Liver (tissue), 9 donors: ENCODE results near the gene DHDH. TPM values are rescaled to one million over a fixed set of nuclear protein-coding genes. Genes with fewer than 3 reads are reported as not detected.
"Not testable (repeated sequence)": the region's sequence is repeated elsewhere in the genome, so short reads cannot be mapped to it uniquely, and the experiment has no call there.

Experiments
- DNase-seq: peaks from one replicate; pipeline ENCODE4 v3.0.0-alpha.2; 2017; ENCODE audit warnings: low spot score
- H3K27ac ChIP-seq, 2 donors: one replicate each; pipeline ENCODE4 v1.7.0; 2013; ENCODE audit warnings: inconsistent platforms in 2 of 2, low read length in 2 of 2, control low read depth in 1 of 2, low read depth in 1 of 2, mild to moderate bottlenecking in 1 of 2
- H3K27me3 ChIP-seq, 4 donors: one replicate each; pipeline versions ENCODE4 v1.6.1 to v1.7.0; 2013; ENCODE audit warnings: low read length in 3 of 4, inconsistent platforms in 1 of 4, mild to moderate bottlenecking in 1 of 4, moderate library complexity in 1 of 4; ENCODE audit not compliant: control insufficient read depth in 4 of 4, insufficient read depth in 4 of 4
- H3K36me3 ChIP-seq, 4 donors: one replicate each; pipeline versions ENCODE4 v1.6.1 to v1.7.0; 2013; ENCODE audit warnings: low read length in 3 of 4, mild to moderate bottlenecking in 3 of 4, low read depth in 1 of 4, moderate library complexity in 1 of 4; ENCODE audit not compliant: control insufficient read depth in 4 of 4, insufficient read depth in 3 of 4
- H3K4me1 ChIP-seq, 4 donors: one replicate each; pipeline versions ENCODE4 v1.6.1 to v1.7.0; 2013; ENCODE audit warnings: low read length in 3 of 4, mild to moderate bottlenecking in 3 of 4, moderate library complexity in 1 of 4; ENCODE audit not compliant: control insufficient read depth in 4 of 4, insufficient read depth in 4 of 4
- H3K4me3 ChIP-seq, 3 donors: one replicate each; pipeline versions ENCODE4 v1.6.1 to v1.7.0; 2013; ENCODE audit warnings: low read length in 3 of 3, control low read depth in 1 of 3, low read depth in 1 of 3, mild to moderate bottlenecking in 1 of 3
- H3K9ac ChIP-seq, 2 donors: one replicate each; pipeline ENCODE4 v1.7.0; 2013; ENCODE audit warnings: low read length in 2 of 2, mild to moderate bottlenecking in 2 of 2, moderate library complexity in 2 of 2, control low read depth in 1 of 2, low read depth in 1 of 2
- H3K9me3 ChIP-seq, 4 donors: one replicate each; pipeline versions ENCODE4 v1.6.1 to v1.7.0; 2013; ENCODE audit warnings: low read length in 3 of 4; ENCODE audit not compliant: control insufficient read depth in 4 of 4
- EGR1 ChIP-seq, 2 donors: IDR thresholded peaks; 2 replicates each; pipeline ENCODE4 v1.6.1; 2016 to 2018; ENCODE audit warnings: antibody characterized with exemption in 2 of 2, low read depth in 2 of 2
- GABPA ChIP-seq, 2 donors: IDR thresholded peaks in 1 of 2; conservative IDR thresholded peaks in 1 of 2; 2 replicates each; pipeline ENCODE4 v1.6.1; 2016; ENCODE audit warnings: antibody characterized with exemption in 2 of 2, mild to moderate bottlenecking in 1 of 2, moderate library complexity in 1 of 2
- HNF4A ChIP-seq, 2 donors: conservative IDR thresholded peaks; 2 replicates each; pipeline ENCODE4 v1.6.1; 2016; ENCODE audit warnings: antibody characterized with exemption in 2 of 2, mild to moderate bottlenecking in 2 of 2
- HNF4G ChIP-seq: IDR thresholded peaks from 2 replicates; pipeline ENCODE4 v1.6.1; 2016; ENCODE audit warnings: antibody characterized with exemption
- NR2F2 ChIP-seq: IDR thresholded peaks from 2 replicates; pipeline ENCODE4 v1.6.1; 2016; ENCODE audit warnings: antibody characterized with exemption
- RAD21 ChIP-seq, 2 donors: IDR thresholded peaks; 2 replicates each; pipeline ENCODE4 v1.6.1; 2016; ENCODE audit warnings: antibody characterized with exemption in 2 of 2, mild to moderate bottlenecking in 2 of 2
- SP1 ChIP-seq: IDR thresholded peaks from 2 replicates; pipeline ENCODE4 v1.6.1; 2018; ENCODE audit warnings: antibody characterized with exemption, mild to moderate bottlenecking
- TAF1 ChIP-seq: conservative IDR thresholded peaks from 2 replicates; pipeline ENCODE4 v1.6.1; 2016; ENCODE audit warnings: antibody characterized with exemption, mild to moderate bottlenecking
- YY1 ChIP-seq: IDR thresholded peaks from 2 replicates; pipeline ENCODE4 v1.6.1; 2016; ENCODE audit warnings: antibody characterized with exemption, mild to moderate bottlenecking
- WGBS: extraction: QIAGEN DNeasy Blood & Tissue Kit; methylation state at CpG from one replicate; pipeline ENCODE4 v1.1.7; 2013; 5-methylcytosine and 5-hydroxymethylcytosine counted together
- polyA plus RNA-seq, 2 donors: library from polyadenylated mRNA; stranded (reverse) in 1 of 2; unstranded in 1 of 2; fragments of 200-250 nt in 1 of 2; fragments of >200 nt in 1 of 2; fragmentation: Nextera tagmentation in 1 of 2; extraction: Ambion mirVana in 1 of 2; gene quantifications; one replicate each; pipeline versions ENCODE4 v1.2.1 to v1.2.3, GENCODE V29; 2013 to 2015
- total RNA-seq, 2 donors: library from RNA; depleted of rRNA; stranded (reverse); fragments of >200 nt; gene quantifications; one replicate each; pipeline ENCODE4 v1.2.3, GENCODE V29; 2014
- TF ChIP-seq, protein P1 (sequence below): IDR thresholded peaks from 2 replicates; pipeline ENCODE4 v1.6.1; 2016; ENCODE audit warnings: antibody characterized with exemption
- TF ChIP-seq, protein P2 (sequence below): fragments of 150-350 bp; IDR thresholded peaks from 2 replicates; pipeline ENCODE4 v1.5.1; 2017; ENCODE audit warnings: improper control_type of control experiment, low read depth, low read length; ENCODE audit not compliant: missing input control
- TF ChIP-seq, protein P3 (sequence below): IDR thresholded peaks from 2 replicates; pipeline ENCODE4 v1.6.1; 2016; ENCODE audit warnings: antibody characterized with exemption
- TF ChIP-seq, protein P4 (sequence below): IDR thresholded peaks from 2 replicates; pipeline ENCODE4 v1.6.1; 2016; ENCODE audit warnings: antibody characterized with exemption
- donor health status: healthy.
- donor health status: healthy.
- donor health status: healthy.
- donor health status: healthy.
- donor health status: healthy.

DHDH gene
- total and polyA plus RNA-seq, 4 donors, result 0.16 to 1.3 TPM; not detected in 2

DNA sequence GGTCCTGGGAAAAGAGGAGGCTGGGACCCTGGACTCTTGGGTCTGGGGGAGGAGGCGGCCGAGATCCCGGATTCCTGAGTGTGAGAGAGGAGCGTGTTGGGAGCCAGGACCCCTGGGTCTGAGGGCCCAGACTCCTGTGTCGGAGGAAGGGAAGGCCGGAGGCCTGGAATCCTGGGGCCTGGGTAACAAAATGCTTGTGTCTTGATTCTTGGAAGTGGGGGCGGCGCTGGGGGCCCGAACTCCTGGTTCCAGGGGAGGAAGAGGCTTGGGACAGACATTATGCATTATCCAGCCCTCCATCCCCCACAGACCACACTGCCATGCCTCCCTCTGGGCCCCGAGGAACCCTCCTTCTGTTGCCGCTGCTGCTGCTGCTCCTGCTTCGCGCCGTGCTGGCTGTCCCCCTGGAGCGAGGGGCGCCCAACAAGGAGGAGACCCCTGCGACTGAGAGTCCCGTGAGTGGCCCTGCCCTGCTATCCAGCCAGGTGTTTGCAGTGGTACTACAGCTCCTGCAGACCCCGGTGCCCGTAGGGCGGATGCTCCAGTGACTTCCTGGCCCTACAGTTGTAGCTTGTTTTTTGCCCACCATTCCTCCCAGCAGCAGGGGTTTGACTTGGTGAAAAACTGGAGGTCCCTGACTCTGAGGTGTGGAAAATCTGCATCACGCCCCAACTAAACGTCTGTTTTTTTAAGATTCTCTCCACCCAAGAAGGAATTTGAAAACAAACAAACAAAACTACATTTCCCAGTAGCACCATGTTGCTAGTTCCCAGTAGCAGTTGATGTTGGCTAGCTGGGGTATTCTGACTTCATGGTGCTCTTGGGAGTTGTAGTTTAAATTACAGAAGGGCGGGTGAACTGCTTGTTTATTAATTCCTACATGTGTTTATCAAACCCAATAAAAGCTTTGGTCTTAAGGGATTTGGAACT is 32.8 kb upstream of the DHDH start:
- Histone ChIP-seq H3K36me3 (peaks cover 0 to 12% (median 10%) of the 10 kb centered on the region in 4 donors), H3K9me3 (no peaks in the 10 kb centered on the region), H3K27ac (peak overlapping the region; percentile 74 to 77), H3K4me1 (peaks cover 3 to 27% (median 16%) of the 10 kb centered on the region in 4 donors), H3K4me3 (peak overlapping the region; percentile 66 to 92 (median 69)), H3K27me3 (no peaks in the 10 kb centered on the region), H3K9ac (peak overlapping the region; percentile 79 to 90)
- TF ChIP-seq HNF4G, result no peak
- TF ChIP-seq GABPA (IDR thresholded peaks at IDR 0.05 in 1 of 2, conservative IDR thresholded peaks at IDR 0.05 in 1 of 2), result peak in 1 of 2 donors; percentile 44
- no peak for DNase-seq
- WGBS, result 14% methylated on average over 24 of the region's 24 CpGs

DNA sequence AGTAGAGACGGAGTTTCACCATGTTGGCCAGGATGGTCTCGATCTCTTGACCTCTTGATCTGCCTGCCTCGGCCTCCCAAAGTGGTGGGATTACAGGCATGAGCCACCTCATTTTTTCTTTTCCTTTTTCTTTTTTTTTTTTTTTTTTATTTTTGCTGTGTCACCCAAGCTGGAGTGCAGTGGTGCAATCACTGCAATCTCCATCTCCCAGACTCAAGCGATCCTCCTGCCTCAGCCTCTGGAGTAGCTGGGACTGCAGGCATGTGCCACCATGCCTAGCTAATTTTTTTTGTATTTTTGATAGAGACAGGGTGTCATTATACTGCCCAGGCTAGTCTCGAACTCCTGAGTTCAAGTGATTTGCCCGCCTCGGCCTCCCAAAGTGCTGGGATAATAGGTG is 31.2 kb upstream of the DHDH start:
- DNase-seq, H3K9me3 ChIP-seq, H3K27ac ChIP-seq, H3K4me3 ChIP-seq, H3K27me3 ChIP-seq, H3K9ac ChIP-seq: not testable (repeated sequence)
- peaks cover 5 to 32% (median 17%) of the 10 kb centered on the region in 4 donors for H3K4me1 ChIP-seq
- peaks cover 0 to 12% (median 11%) of the 10 kb centered on the region in 4 donors for H3K36me3 ChIP-seq
- 95% methylated on average over 7 of the region's 7 CpGs for WGBS

DNA sequence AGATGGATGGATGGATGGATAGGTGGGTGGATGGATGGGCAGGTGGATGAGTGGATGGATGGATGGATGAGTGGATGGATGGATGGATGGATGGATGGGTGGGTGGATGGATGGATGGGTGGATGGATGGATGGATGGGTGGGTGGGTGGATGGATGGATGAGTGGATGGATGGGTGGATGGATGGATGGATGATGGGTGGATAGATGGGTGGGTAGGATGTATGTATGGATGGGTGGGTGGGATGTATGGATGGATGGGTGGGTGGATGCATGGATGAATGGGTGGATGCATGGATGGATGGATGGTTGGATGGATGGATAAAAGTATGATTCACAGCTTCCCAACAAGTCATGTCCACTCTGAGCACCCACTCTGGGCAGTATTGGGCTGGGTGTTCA is 29.7 kb upstream of the DHDH start:
- DNase-seq, H3K9me3 ChIP-seq, H3K27me3 ChIP-seq, H3K27ac ChIP-seq, H3K4me3 ChIP-seq, H3K9ac ChIP-seq: not testable (repeated sequence)
- Histone ChIP-seq H3K36me3 (peaks cover 0 to 12% (median 11%) of the 10 kb centered on the region in 4 donors), H3K4me1 (peaks cover 11 to 44% (median 27%) of the 10 kb centered on the region in 4 donors)

DNA sequence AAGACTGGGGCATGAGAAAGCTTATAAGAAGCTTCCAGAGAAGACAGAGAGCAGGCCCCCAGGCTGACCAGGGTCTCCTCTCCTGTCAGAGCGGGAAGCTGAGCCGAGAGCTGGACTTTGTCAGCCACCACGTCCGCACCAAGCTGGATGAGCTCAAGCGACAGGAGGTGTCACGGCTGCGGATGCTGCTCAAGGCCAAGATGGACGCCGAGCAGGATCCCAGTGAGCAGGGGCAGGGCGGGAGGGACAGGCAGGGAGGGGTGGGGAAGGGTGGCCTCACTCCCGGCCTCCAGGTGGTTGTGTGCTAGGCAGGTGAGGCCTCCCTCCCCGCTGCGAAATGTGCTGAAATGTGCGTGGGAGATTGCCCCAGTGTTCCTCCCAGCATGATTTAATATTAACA is 27.8 kb upstream of the DHDH start:
- Histone ChIP-seq H3K4me3 (no peak overlapping the region), H3K9ac (no peak overlapping the region), H3K27me3 (no peaks in the 10 kb centered on the region), H3K4me1 (peaks cover 11 to 49% (median 27%) of the 10 kb centered on the region in 4 donors), H3K27ac (peak overlapping the region in 1 of 2 donors; percentile 4), H3K9me3 (no peaks in the 10 kb centered on the region), H3K36me3 (peaks cover 0 to 17% (median 12%) of the 10 kb centered on the region in 4 donors)
- WGBS, result 87% methylated on average over 14 of the region's 14 CpGs
- no peak for TF ChIP-seq RAD21 (IDR thresholded peaks at IDR 0.05)
- TF ChIP-seq, protein P1, sequence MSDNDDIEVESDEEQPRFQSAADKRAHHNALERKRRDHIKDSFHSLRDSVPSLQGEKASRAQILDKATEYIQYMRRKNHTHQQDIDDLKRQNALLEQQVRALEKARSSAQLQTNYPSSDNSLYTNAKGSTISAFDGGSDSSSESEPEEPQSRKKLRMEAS, result no peak
- no peak for TF ChIP-seq TAF1
- no peak for TF ChIP-seq SP1
- TF ChIP-seq GABPA (IDR thresholded peaks at IDR 0.05 in 1 of 2, conservative IDR thresholded peaks at IDR 0.05 in 1 of 2), result no peak
- TF ChIP-seq YY1, result no peak
- TF ChIP-seq HNF4G, result no peak
- TF ChIP-seq EGR1 (IDR thresholded peaks at IDR 0.05; ENCODE audit: low read depth in 2 of 2), result no peak
- no peak for TF ChIP-seq NR2F2
- TF ChIP-seq, protein P2, sequence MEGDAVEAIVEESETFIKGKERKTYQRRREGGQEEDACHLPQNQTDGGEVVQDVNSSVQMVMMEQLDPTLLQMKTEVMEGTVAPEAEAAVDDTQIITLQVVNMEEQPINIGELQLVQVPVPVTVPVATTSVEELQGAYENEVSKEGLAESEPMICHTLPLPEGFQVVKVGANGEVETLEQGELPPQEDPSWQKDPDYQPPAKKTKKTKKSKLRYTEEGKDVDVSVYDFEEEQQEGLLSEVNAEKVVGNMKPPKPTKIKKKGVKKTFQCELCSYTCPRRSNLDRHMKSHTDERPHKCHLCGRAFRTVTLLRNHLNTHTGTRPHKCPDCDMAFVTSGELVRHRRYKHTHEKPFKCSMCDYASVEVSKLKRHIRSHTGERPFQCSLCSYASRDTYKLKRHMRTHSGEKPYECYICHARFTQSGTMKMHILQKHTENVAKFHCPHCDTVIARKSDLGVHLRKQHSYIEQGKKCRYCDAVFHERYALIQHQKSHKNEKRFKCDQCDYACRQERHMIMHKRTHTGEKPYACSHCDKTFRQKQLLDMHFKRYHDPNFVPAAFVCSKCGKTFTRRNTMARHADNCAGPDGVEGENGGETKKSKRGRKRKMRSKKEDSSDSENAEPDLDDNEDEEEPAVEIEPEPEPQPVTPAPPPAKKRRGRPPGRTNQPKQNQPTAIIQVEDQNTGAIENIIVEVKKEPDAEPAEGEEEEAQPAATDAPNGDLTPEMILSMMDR, result no peak
- TF ChIP-seq HNF4A (conservative IDR thresholded peaks at IDR 0.05), result no peak
- TF ChIP-seq, protein P3, sequence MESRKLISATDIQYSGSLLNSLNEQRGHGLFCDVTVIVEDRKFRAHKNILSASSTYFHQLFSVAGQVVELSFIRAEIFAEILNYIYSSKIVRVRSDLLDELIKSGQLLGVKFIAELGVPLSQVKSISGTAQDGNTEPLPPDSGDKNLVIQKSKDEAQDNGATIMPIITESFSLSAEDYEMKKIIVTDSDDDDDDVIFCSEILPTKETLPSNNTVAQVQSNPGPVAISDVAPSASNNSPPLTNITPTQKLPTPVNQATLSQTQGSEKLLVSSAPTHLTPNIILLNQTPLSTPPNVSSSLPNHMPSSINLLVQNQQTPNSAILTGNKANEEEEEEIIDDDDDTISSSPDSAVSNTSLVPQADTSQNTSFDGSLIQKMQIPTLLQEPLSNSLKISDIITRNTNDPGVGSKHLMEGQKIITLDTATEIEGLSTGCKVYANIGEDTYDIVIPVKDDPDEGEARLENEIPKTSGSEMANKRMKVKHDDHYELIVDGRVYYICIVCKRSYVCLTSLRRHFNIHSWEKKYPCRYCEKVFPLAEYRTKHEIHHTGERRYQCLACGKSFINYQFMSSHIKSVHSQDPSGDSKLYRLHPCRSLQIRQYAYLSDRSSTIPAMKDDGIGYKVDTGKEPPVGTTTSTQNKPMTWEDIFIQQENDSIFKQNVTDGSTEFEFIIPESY, result no peak
- TF ChIP-seq, protein P4, sequence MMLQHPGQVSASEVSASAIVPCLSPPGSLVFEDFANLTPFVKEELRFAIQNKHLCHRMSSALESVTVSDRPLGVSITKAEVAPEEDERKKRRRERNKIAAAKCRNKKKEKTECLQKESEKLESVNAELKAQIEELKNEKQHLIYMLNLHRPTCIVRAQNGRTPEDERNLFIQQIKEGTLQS, result no peak
- DNase-seq, result no peak
